HEK293T (cell line): ENCODE measurements around the gene C16orf74.

ENCODE experiments used
- CTCF ChIA-PET: fragments of 350-600 bp; formaldehyde crosslinking; extraction: SDS; loops from one replicate; lab custom pipeline; 2021; ENCODE audit warnings: antibody characterized with exemption, inconsistent platforms; lab: Yijun Ruan, JAX
- POLR2A ChIA-PET: fragments of 350-600 bp; formaldehyde crosslinking; extraction: SDS; loops from one replicate; lab custom pipeline; 2020; ENCODE audit warnings: antibody characterized with exemption, inconsistent platforms; lab: Yijun Ruan, JAX
- DNase-seq: peaks from one replicate; pipeline ENCODE4 v3.0.0; 2012; ENCODE audit warnings: mixed read lengths; ENCODE audit errors: extremely low spot score
- ARNT ChIP-seq: fragments of 450-650 bp; IDR thresholded peaks from 2 replicates; pipeline ENCODE4 v1.6.1; 2017; ENCODE audit warnings: mild to moderate bottlenecking
- BHLHE40 ChIP-seq: fragments of 450-650 bp; IDR thresholded peaks from 2 replicates; pipeline ENCODE4 v1.6.1; 2016; ENCODE audit warnings: mild to moderate bottlenecking, moderate library complexity, borderline replicate concordance
- CTBP1 ChIP-seq: fragments of 450-650 bp; IDR thresholded peaks from 2 replicates; pipeline ENCODE4 v1.6.1; 2016; ENCODE audit warnings: borderline replicate concordance
- ELF4 ChIP-seq: fragments of 450-650 bp; IDR thresholded peaks from 2 replicates; pipeline ENCODE4 v1.6.1; 2017; ENCODE audit warnings: antibody characterized with exemption
- FOXA1 ChIP-seq: fragments of 450-650 bp; IDR thresholded peaks from 2 replicates; pipeline ENCODE4 v1.6.1; 2016; ENCODE audit warnings: mild to moderate bottlenecking
- FOXK2 ChIP-seq: fragments of 450-650 bp; IDR thresholded peaks from 2 replicates; pipeline ENCODE4 v1.6.1; 2016; ENCODE audit warnings: mild to moderate bottlenecking
- FOXM1 ChIP-seq: fragments of 450-650 bp; IDR thresholded peaks from 2 replicates; pipeline ENCODE4 v1.6.1; 2017; ENCODE audit warnings: mild to moderate bottlenecking, borderline replicate concordance
- HDGF ChIP-seq: fragments of 450-650 bp; IDR thresholded peaks from 2 replicates; pipeline ENCODE4 v1.6.1; 2017; ENCODE audit warnings: antibody characterized with exemption, borderline replicate concordance
- L3MBTL2 ChIP-seq: fragments of 450-650 bp; conservative IDR thresholded peaks from 2 replicates; pipeline ENCODE4 v1.6.1; 2016; ENCODE audit warnings: mild to moderate bottlenecking
- LEF1 ChIP-seq: fragments of 450-650 bp; IDR thresholded peaks from 2 replicates; pipeline ENCODE4 v1.6.1; 2017; ENCODE audit warnings: mild to moderate bottlenecking, borderline replicate concordance
- NFRKB ChIP-seq: fragments of 450-650 bp; IDR thresholded peaks from 2 replicates; pipeline ENCODE4 v1.6.1; 2016; ENCODE audit warnings: mild to moderate bottlenecking, moderate library complexity
- SP1 ChIP-seq: fragments of 450-650 bp; IDR thresholded peaks from 2 replicates; pipeline ENCODE4 v1.6.1; 2017
- SUZ12 ChIP-seq: fragments of 450-650 bp; IDR thresholded peaks from 2 replicates; pipeline ENCODE4 v1.6.1; 2016; ENCODE audit warnings: mild to moderate bottlenecking
- TARDBP ChIP-seq: fragments of 450-650 bp; IDR thresholded peaks from 2 replicates; pipeline ENCODE4 v1.6.1; 2016
- ZNF384 ChIP-seq: fragments of 450-650 bp; IDR thresholded peaks from 2 replicates; pipeline ENCODE4 v1.6.1; 2016
- TF ChIP-seq, protein P1 (sequence below): fragments of 450-650 bp; IDR thresholded peaks from 2 replicates; pipeline ENCODE4 v1.6.1; 2016

Gene C16orf74

DNA sequence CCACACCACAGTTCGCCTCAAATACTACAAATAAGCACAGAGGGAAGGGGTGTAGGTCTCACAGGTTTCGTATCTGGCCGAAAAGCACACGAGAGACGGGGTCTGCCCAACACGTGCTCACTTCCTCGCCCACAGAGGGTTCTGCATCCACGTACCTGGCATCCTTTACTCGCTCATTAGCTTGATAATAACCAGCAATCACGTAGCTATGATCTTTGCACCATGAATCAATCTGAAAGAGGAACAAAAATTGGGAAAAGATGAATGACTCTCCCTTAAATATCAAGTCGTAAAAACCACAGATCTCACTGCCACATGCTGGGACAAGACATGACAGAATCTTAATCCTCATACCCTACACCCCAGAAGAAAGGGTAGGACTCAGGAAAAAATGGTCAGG, 37.9 kb upstream of the C16orf74 start:
- CTCF ChIA-PET = no interaction called here
- POLR2A ChIA-PET = no interaction called here
- DNase-seq = no peak
- no peak for TF ChIP-seq L3MBTL2

GRCh38 chr16:85785927-85786326, 35.0 kb upstream of the C16orf74 start:
- TF ChIP-seq FOXM1 (no peak), CTBP1 (no peak), ARNT (no peak), LEF1 (no peak), BHLHE40 (no peak), NFRKB (no peak), ZNF384 (no peak), L3MBTL2 (no peak), TARDBP (no peak), SUZ12 (no peak), SP1 (no peak), FOXK2 (no peak), ELF4 (no peak)
- TF ChIP-seq, protein P1, sequence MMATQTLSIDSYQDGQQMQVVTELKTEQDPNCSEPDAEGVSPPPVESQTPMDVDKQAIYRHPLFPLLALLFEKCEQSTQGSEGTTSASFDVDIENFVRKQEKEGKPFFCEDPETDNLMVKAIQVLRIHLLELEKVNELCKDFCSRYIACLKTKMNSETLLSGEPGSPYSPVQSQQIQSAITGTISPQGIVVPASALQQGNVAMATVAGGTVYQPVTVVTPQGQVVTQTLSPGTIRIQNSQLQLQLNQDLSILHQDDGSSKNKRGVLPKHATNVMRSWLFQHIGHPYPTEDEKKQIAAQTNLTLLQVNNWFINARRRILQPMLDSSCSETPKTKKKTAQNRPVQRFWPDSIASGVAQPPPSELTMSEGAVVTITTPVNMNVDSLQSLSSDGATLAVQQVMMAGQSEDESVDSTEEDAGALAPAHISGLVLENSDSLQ = no peak

DNA sequence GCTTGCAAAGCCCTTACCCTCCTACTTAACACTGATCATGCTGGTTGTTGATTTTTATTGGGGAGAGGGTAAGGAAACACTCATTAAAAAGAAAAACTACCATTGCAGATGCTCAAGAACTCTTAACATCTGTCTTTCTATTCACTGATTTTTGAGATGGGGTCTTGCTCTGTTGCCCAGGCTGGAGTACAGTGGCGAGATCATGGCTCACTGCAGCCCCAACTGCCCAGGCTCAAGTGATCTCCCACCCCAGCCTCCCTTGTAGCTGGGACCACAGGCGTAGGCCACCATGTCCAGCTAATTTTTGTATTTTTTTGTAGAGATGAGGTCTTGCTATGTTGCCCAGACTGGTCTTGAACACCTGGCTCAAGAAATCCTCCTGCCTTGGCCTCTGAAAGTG, 33.9 kb upstream of the C16orf74 start:
- ChIA-PET POLR2A (no interaction called here), CTCF (no interaction called here)
- no peak for TF ChIP-seq HDGF
- TF ChIP-seq L3MBTL2 = no peak
- TF ChIP-seq ELF4 = no peak
- no peak for TF ChIP-seq FOXA1
- TF ChIP-seq ZNF384 = no peak
- TF ChIP-seq SUZ12 = no peak
- TF ChIP-seq NFRKB = no peak
- TF ChIP-seq FOXM1 = no peak
- TF ChIP-seq, protein P1 = no peak
- TF ChIP-seq FOXK2 = no peak
- TF ChIP-seq SP1 = no peak
- TF ChIP-seq CTBP1 = no peak
- no peak for TF ChIP-seq LEF1
- no peak for TF ChIP-seq ARNT
- TF ChIP-seq TARDBP = no peak
- no peak for TF ChIP-seq BHLHE40
- no peak for DNase-seq

More at GRCh38 chr16:85785927-85786326, 35.0 kb upstream of the C16orf74 start:
- ChIA-PET CTCF (interaction anchor here (1.0 kb wide), 1 partner anchor 67 kb away, joined by 3 read pairs; no protein-coding TSS in a partner anchor), POLR2A (interaction anchor here (1.2 kb wide), 1 partner anchor 14 kb away, joined by 4 read pairs; no protein-coding TSS in a partner anchor)
- DNase-seq = no peak

DNA sequence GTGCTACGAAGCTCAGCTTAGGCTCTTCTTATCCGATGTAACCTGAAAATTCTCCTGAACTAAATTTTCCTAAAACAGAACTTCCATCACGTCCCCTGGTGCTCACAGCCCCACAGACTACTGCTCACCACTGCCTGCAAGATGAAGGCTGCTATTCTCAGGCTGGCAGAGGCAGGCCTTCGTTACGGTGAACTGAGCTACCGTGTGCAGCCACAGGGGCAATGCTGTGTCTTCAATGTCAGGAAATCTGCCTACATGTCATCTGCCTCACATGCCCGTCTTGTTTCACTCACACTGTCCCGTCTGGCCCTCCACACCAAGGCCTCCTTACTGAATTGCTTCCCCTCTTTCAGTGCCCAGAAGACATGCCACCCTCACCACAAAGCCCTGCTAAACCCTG, 32.5 kb upstream of the C16orf74 start:
- ChIA-PET POLR2A (no interaction called here), CTCF (interaction anchor here (0.6 kb wide), 1 partner anchor 107 kb away, joined by 3 read pairs; no protein-coding TSS in a partner anchor)
- DNase-seq = no peak
- no peak for TF ChIP-seq L3MBTL2
- TF ChIP-seq CTBP1 = no peak
- TF ChIP-seq ELF4 = no peak
- TF ChIP-seq LEF1 = no peak
- no peak for TF ChIP-seq BHLHE40
- no peak for TF ChIP-seq FOXK2
- TF ChIP-seq FOXM1 = no peak

DNA sequence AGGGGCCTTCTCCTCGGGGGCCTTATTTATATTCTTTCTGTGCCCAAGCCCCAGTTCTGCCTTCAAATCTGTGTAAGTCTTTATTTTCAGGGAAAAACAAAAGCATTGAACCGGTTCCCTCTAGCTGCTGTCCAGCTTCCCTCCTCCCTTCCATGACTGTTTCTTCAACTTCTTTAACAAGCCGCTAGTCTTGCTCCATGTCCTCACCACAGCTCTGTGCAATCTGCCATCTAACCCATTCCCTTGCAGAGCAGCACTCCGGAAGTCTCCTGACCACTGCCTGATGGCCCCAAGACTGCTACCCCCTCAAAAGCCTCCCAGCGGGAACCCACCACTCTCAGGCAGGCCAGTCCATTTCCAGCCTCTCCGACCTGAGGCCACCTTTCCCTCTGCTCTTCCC, 31.6 kb upstream of the C16orf74 start:
- TF ChIP-seq FOXM1 (no peak), L3MBTL2 (no peak), NFRKB (no peak), TARDBP (no peak), CTBP1 (no peak), FOXK2 (no peak), ARNT (no peak), BHLHE40 (no peak), SP1 (no peak), ELF4 (no peak), HDGF (no peak), LEF1 (no peak), FOXA1 (no peak), SUZ12 (no peak), ZNF384 (no peak)
- TF ChIP-seq, protein P1 = no peak
- CTCF ChIA-PET = no interaction called here
- POLR2A ChIA-PET = no interaction called here
- DNase-seq = no peak

DNA sequence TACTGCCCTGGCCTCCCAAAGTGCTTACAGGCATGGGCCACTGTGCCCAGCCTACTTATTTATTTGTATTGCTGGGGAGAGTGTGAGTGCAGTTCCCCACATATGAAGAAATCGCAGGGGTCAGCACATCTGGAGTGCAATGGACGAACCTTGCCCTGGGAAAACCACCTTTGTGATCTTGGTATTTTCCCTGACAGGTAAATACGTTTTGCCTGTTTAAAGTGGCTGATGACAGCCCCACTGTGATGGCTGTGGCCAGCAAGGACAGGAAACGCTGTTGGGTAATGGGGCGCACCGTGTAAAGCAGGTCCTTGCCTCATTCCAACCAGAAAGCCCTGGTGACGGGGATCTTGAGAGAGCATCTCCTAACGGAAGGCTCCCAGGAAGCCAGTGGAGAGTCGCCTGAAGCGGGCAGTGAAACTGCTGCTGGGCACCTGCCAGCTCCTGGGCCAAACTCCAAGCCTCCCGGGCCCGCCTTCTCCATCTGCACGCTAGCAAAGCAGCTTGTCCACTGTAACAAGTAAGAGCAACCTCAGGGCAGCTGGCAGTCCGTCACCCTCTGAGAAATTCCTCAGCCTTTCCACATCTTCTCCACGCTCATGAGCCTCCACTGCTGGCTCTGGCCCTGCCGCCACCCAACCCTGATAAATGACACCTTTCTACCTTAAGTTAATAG, 30.9 kb upstream of the C16orf74 start:
- ChIA-PET POLR2A (no interaction called here), CTCF (no interaction called here)
- TF ChIP-seq FOXM1 (no peak), ARNT (no peak), L3MBTL2 (no peak), NFRKB (no peak), ELF4 (no peak), TARDBP (no peak), FOXK2 (no peak), SP1 (no peak), BHLHE40 (no peak), FOXA1 (no peak), ZNF384 (no peak), SUZ12 (no peak), CTBP1 (no peak), HDGF (no peak), LEF1 (no peak)
- TF ChIP-seq, protein P1 = no peak
- DNase-seq = no peak
